ENCODE data around the gene FLNB. TPM values are rescaled to one million over a fixed set of nuclear protein-coding genes. Genes with fewer than 3 reads are reported as not detected.

Gene FLNB
- total and polyA plus RNA-seq, 2 of the 13 experiments (the other 11 are each of a cell fraction or from before 2014, with no cell fraction given): 106 to 130 TPM

- TF ChIP-seq PATZ1 (CRISPR knock-in tag; IDR thresholded peaks at IDR 0.05) (no peak), HBP1 (CRISPR knock-in tag; IDR thresholded peaks at IDR 0.05; ENCODE audit: low read depth) (no peak), ZNF567 (CRISPR knock-in tag; IDR thresholded peaks at IDR 0.05; ENCODE audit: borderline replicate concordance) (no peak), ASH2L (IDR thresholded peaks at IDR 0.05; ENCODE audit: insufficient read length, low read depth, low read length) (peak; percentile 26), ZNF552 (CRISPR knock-in tag; IDR thresholded peaks at IDR 0.05; ENCODE audit: borderline replicate concordance) (no peak), SUZ12 (IDR thresholded peaks at IDR 0.05; ENCODE audit: low read depth, low read length) (no peak), PITX1 (CRISPR knock-in tag; IDR thresholded peaks at IDR 0.05) (peak; percentile 11; the same call in 1 of the 2 replicates), ZZZ3 (CRISPR knock-in tag; IDR thresholded peaks at IDR 0.05; ENCODE audit: borderline replicate concordance) (no peak), ZBTB38 (CRISPR knock-in tag; IDR thresholded peaks at IDR 0.05) (peak; percentile 63; the same call in 1 of the 2 replicates), LCORL (IDR thresholded peaks at IDR 0.05) (no peak), LCORL (CRISPR knock-in tag; IDR thresholded peaks at IDR 0.05) (0 out of 2 replicates have a peak, but pooled peaks have one; percentile 24), KDM3A (CRISPR knock-in tag; IDR thresholded peaks at IDR 0.05; ENCODE audit: low read depth) (0 out of 2 replicates have a peak, but pooled peaks have one; percentile 54), CHD2 (IDR thresholded peaks at IDR 0.05; ENCODE audit: low read depth, low read length) (no peak), TFDP2 (CRISPR knock-in tag; IDR thresholded peaks at IDR 0.05) (peak; percentile 71; the same call in 1 of the 2 replicates), ISX (CRISPR knock-in tag; conservative IDR thresholded peaks at IDR 0.05) (no peak), POGZ (CRISPR knock-in tag; IDR thresholded peaks at IDR 0.05) (0 out of 2 replicates have a peak, but pooled peaks have one; percentile 60), ZNF138 (CRISPR knock-in tag; IDR thresholded peaks at IDR 0.05; ENCODE audit: low read depth) (no peak), ZNF572 (CRISPR knock-in tag; IDR thresholded peaks at IDR 0.05) (0 out of 2 replicates have a peak, but pooled peaks have one; percentile 52), ZNF772 (CRISPR knock-in tag; IDR thresholded peaks at IDR 0.05) (peak; percentile 45; the same call in 1 of the 2 replicates), NR2F6 (IDR thresholded peaks at IDR 0.05) (peak; percentile 75), NR2F6 (CRISPR knock-in tag; IDR thresholded peaks at IDR 0.05) (peak; percentile 86), KLF11 (CRISPR knock-in tag; IDR thresholded peaks at IDR 0.05) (0 out of 2 replicates have a peak, but pooled peaks have one; percentile 67), BATF2 (CRISPR knock-in tag; IDR thresholded peaks at IDR 0.05) (no peak), ZUFSP (CRISPR knock-in tag; IDR thresholded peaks at IDR 0.05; ENCODE audit: borderline replicate concordance) (no peak), FOXA3 (CRISPR knock-in tag; IDR thresholded peaks at IDR 0.05) (peak; percentile 51; the same call in 1 of the 2 replicates), ZNF225 (CRISPR knock-in tag; IDR thresholded peaks at IDR 0.05) (no peak)
These were observed 63.3 kb downstream of the FLNB start (continued) for GRCh38 chr3:58071480-58071971.
